GM12892 (cell line): ENCODE measurements around the gene ABHD2.

Experiments used
- POLR2A ChIP-seq: IDR thresholded peaks from 2 replicates; pipeline ENCODE4 v1.6.1; 2011; ENCODE audit warnings: low read depth, low read length, control low read depth
- POLR2AphosphoS5 ChIP-seq: IDR thresholded peaks from 2 replicates; pipeline ENCODE4 v1.6.1; 2011; ENCODE audit warnings: low read depth, low read length, control low read depth
- TAF1 ChIP-seq: IDR thresholded peaks from 2 replicates; pipeline ENCODE4 v1.6.1; 2011; ENCODE audit warnings: low read depth, mild to moderate bottlenecking, control low read depth, low read length, borderline replicate concordance

DNA sequence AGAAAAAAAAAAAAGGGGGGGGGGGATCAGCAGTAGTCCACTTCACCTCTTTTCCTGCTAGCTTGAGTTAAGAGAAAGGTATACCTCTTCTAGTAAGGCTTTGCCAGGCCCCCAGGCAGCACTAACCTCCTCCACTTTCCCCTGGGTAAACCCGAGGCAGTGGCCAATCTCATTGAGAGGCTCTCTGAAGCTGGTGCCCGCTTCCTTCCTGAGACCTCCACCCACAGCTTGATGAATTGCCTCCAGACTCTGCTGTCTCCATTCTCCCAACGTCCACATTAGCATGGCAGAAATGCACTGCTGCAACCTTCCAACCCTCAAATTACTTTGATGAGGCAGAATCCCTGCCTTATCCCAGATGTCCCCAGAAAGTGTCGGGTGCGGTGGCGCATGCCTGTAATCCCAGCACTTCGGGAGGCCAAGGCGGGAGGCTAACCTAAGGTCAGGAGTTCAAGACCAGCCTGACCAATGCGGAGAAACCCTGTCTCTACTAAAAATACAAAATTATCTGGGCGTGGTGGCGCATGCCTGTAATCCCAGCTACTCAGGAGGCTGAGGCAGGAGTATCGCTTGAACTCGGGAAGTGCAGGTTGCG, 117.8 kb downstream of the ABHD2 start:
- TF ChIP-seq TAF1 (no peak), POLR2A (no peak), POLR2AphosphoS5 (no peak)
